GM21825 (cell line): ENCODE data around the gene MUSK.
"Not testable (repeated sequence)": the region's sequence is repeated elsewhere in the genome, so short reads cannot be mapped to it uniquely, and the experiment has no call there.

Experiments used
- ATAC-seq: cut with Tn5 transposase; IDR thresholded peaks from one replicate; pipeline ENCODE4 v1.9.1; 2021; ENCODE audit warnings: mild to moderate bottlenecking, moderate library complexity; ENCODE audit not compliant: unreplicated experiment

Gene MUSK

GRCh38 chr9:110755179-110755578 lies 86.6 kb downstream of the MUSK start:
- no peak for ATAC-seq

GRCh38 chr9:110758201-110758600 lies 89.6 kb downstream of the MUSK start:
- ATAC-seq = no peak

GRCh38 chr9:110762783-110763182 lies 94.2 kb downstream of the MUSK start:
- no peak for ATAC-seq

GRCh38 chr9:110763568-110763967 lies 95.0 kb downstream of the MUSK start:
- no peak for ATAC-seq

GRCh38 chr9:110764006-110764405 lies 95.4 kb downstream of the MUSK start:
- no peak for ATAC-seq

- no peak for ATAC-seq
Measured at GRCh38 chr9:110765926-110766325, 97.3 kb downstream of the MUSK start.

- ATAC-seq = no peak
Measured at GRCh38 chr9:110767559-110768063, 99.0 kb downstream of the MUSK start.

GRCh38 chr9:110768886-110769285 lies 100.3 kb downstream of the MUSK start:
- ATAC-seq = no peak

GRCh38 chr9:110769667-110770066 lies 101.1 kb downstream of the MUSK start:
- ATAC-seq = no peak

- ATAC-seq = no peak
Measured at GRCh38 chr9:110775724-110776123, 107.1 kb downstream of the MUSK start.

- no peak for ATAC-seq
Measured at GRCh38 chr9:110776221-110776620, 107.6 kb downstream of the MUSK start.

- ATAC-seq = no peak
Measured at GRCh38 chr9:110777196-110777875, 108.7 kb downstream of the MUSK start.

GRCh38 chr9:110777876-110778215 lies 109.3 kb downstream of the MUSK start:
- ATAC-seq = no peak

GRCh38 chr9:110782701-110783100 lies 114.1 kb downstream of the MUSK start:
- ATAC-seq = no peak

- no peak for ATAC-seq
Measured at GRCh38 chr9:110784309-110784708, 115.7 kb downstream of the MUSK start.

GRCh38 chr9:110785166-110785565 lies 116.6 kb downstream of the MUSK start:
- no peak for ATAC-seq

GRCh38 chr9:110788396-110788795 lies 119.8 kb downstream of the MUSK start:
- ATAC-seq = not testable (repeated sequence)

GRCh38 chr9:110788871-110789270 lies 120.3 kb downstream of the MUSK start:
- ATAC-seq = no peak

GRCh38 chr9:110797611-110798010 lies 129.0 kb downstream of the MUSK start:
- no peak for ATAC-seq

- no peak for ATAC-seq
Measured at GRCh38 chr9:110799396-110799795, 130.8 kb downstream of the MUSK start.

- ATAC-seq = no peak
Measured at GRCh38 chr9:110801426-110801825, 132.8 kb downstream of the MUSK start.

GRCh38 chr9:110802416-110803035 lies 133.9 kb downstream of the MUSK start:
- ATAC-seq = no peak
